ENCODE results near the gene RCOR1.
"Not testable (repeated sequence)": the region's sequence is repeated elsewhere in the genome, so short reads cannot be mapped to it uniquely, and the experiment has no call there.

The RCOR1 gene

GRCh38 chr14:102605029-102605428, 12.6 kb downstream of the RCOR1 start:
- no peak overlapping the region for H3K4me3 ChIP-seq (ENCODE audit: low read depth, low read length)
- no peak for DNase-seq (ENCODE audit: low read depth)
- no peak for TF ChIP-seq CTCF (IDR thresholded peaks at IDR 0.05; ENCODE audit: insufficient read depth, low read depth, low read length, missing control alignments)

DNA sequence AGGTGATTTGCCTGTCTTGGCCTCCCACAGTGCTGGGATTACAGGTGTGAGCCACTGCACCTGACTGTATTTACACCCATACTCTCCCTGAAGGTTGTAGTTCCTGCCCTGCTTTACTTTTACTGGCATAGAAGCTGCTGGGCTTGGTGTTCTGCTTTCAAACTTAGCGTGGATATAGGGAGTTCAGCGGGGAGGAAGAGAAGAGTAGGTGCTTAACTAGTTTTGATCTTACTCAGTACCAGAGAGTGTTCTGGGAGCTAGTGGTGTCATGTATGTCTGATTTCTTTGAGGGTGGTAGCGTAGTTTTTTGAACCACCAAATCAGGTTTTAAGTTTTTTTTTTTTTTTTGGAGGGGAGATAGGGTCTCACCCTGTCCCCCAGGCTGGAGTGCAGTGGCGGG, 13.8 kb downstream of the RCOR1 start:
- no peak overlapping the region for H3K4me3 ChIP-seq (ENCODE audit: low read depth, low read length)
- no peak for TF ChIP-seq CTCF (IDR thresholded peaks at IDR 0.05; ENCODE audit: insufficient read depth, low read depth, low read length, missing control alignments)
- DNase-seq (ENCODE audit: low read depth), result peak; percentile 88

GRCh38 chr14:102608064-102608446, 15.6 kb downstream of the RCOR1 start:
- TF ChIP-seq CTCF (IDR thresholded peaks at IDR 0.05; ENCODE audit: insufficient read depth, low read depth, low read length, missing control alignments), result no peak
- no peak overlapping the region for H3K4me3 ChIP-seq (ENCODE audit: low read depth, low read length)
- peak; percentile 92 for DNase-seq (ENCODE audit: low read depth)

DNA sequence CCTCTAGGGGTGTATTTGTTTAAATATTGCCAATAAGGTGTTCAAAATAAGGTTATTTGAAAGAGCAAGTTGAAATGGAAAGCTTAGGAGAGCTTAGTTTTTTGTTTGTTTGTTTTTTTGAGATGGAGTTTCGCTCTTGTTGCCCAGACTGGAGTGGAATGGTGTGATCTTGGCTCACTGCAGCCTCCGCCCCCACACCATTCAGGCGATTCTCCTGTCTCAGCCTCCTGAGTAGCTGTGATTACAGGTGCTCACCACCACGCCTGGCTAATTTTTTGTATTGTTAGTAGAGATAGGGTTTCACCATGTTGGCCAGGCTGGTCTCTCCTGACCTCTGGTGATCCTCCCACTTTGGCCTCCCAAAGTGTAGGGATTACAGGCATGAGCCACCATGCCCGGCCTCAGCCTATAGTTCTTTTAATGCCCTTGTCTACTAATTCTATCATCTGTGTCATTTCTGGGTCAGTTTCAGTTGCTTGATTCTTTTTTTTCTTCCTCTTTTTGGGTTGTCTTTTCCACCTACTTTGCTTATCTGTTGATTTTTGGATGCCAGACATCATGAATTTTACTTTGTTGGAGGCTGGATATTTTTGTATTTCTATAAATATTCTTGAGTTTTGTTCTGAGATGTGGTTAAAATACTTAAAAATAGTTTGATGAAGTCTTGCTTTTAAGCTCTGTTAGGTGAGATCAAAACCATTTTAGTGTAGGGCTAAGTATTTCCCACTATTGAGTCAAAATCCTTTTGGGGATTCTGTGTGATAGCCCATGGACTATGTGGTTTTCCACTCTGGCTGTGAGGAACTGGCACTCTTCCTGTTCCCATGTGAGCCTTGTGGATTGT, 18.7 kb downstream of the RCOR1 start:
- peak; percentile 66 for DNase-seq (ENCODE audit: low read depth)
- no peak for TF ChIP-seq CTCF (IDR thresholded peaks at IDR 0.05; ENCODE audit: insufficient read depth, low read depth, low read length, missing control alignments)
- H3K4me3 ChIP-seq (ENCODE audit: low read depth, low read length), result no peak overlapping the region

GRCh38 chr14:102616318-102616717, 23.9 kb downstream of the RCOR1 start:
- no peak for TF ChIP-seq CTCF (IDR thresholded peaks at IDR 0.05; ENCODE audit: insufficient read depth, low read depth, low read length, missing control alignments)
- no peak for DNase-seq (ENCODE audit: low read depth)
- no peak overlapping the region for H3K4me3 ChIP-seq (ENCODE audit: low read depth, low read length)

- no peak for TF ChIP-seq CTCF (IDR thresholded peaks at IDR 0.05; ENCODE audit: insufficient read depth, low read depth, low read length, missing control alignments)
- DNase-seq (ENCODE audit: low read depth), result no peak
Measured at GRCh38 chr14:102616799-102617198, 24.4 kb downstream of the RCOR1 start.

GRCh38 chr14:102619012-102619411, 26.6 kb downstream of the RCOR1 start:
- not testable (repeated sequence) for DNase-seq (ENCODE audit: low read depth); H3K4me3 ChIP-seq (ENCODE audit: low read depth, low read length)

More at GRCh38 chr14:102616799-102617198, 24.4 kb downstream of the RCOR1 start:
- H3K4me3 ChIP-seq (ENCODE audit: low read depth, low read length), result no peak overlapping the region
